ENCODE results near the gene RDH11.
"Not testable (repeated sequence)": the region's sequence is repeated elsewhere in the genome, so short reads cannot be mapped to it uniquely, and the experiment has no call there.

RDH11 gene

GRCh38 chr14:67703997-67704396 is 8.4 kb upstream of the RDH11 start:
- DNase-seq, result no peak

DNA sequence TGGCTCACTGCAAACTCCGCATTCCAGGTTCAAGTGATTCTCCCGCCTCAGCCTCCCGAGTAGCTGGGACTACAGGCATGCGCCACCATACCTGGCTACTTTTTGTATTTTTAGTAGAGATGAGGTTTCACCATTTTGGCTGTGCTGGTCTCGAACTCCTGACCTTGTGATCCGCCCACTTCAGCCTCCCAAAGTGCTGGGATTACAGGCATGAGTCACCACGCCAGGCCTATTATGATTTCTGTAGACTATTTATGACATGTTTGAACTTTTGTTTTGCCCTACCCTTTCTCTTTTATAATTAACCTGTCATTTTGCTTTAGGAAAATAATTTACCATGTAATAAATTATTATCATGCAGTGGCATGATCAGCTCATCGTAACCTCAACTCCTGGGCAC is 5.9 kb upstream of the RDH11 start, which contains the start of gene RDH12:
RDH12 (plus strand) TSS at position 395 of the 400 bp plus-strand sequence. CDS start 20,757 bp downstream, outside the sequence.
- not testable (repeated sequence) for DNase-seq

- no peak for DNase-seq
These were observed 2.6 kb upstream of the RDH11 start for GRCh38 chr14:67698179-67698578.

DNA sequence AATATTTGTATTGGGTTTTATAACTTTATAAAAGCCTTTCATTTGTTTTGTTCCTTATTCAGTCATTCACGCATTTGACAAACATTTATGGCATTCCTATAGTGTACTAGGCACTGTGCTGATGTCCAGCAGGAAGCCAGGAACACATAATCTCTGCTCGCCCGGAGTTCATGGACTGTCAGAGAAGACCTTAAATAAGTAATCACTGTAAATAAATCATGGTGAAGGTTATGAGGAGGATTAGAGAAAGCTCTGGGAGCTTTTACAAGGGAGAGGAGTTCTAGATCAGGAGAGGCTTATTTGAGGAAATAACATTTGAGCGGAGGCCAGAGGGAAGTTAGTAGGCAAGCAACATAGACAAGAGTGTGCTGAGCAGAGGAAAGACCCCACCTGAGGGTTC is 1.4 kb upstream of the RDH11 start:
- DNase-seq, result no peak

DNA sequence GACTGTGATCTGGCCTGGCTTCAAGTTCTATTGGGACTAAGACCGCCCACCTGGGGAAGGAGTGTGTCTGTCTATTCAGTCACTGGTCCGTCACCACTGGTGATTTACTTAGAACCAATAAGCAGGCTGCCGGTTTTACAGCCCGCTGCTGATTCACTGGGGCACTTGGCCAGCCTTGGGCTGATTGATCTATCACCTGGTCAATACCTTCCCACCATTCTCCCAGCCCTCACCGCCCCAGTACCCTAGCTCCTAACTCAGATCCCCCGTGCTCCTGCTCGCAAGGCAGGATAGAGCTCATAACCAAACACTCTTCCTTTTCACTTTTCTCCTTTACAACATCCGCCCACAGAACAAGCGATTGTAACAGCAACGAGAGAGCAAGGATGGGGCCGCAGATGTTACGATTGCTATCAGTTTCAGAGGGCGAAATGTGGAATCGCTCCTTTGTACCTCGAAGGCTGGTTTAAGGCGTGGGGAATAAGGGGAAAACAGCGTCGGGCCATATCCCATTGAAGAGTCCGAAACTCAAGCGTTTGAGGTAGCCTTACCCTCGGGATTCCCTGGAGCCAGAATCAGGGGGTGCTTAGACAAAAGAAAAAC is 672 bp downstream of the RDH11 start:
- peak; percentile 62 for DNase-seq

DNA sequence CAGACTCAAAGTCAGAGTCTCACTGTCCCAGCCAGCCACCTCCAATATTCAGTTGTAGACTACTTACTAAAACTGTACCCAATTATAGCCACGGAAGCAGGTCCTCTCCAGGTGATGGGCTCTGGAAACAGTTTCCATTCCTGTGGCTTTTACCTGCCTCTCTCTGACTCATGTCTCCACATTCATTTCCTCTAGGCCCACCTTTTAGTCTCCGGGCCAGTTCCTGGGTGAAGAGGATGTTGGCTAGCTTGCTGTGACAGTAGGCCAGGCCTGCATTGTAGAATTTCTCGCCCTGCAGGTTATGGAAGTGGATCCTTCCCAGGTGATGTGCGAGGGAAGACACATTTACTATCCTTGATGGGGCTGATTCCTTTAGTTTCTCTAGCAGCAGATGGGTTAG is 5.6 kb downstream of the RDH11 start:
- DNase-seq, result no peak

DNA sequence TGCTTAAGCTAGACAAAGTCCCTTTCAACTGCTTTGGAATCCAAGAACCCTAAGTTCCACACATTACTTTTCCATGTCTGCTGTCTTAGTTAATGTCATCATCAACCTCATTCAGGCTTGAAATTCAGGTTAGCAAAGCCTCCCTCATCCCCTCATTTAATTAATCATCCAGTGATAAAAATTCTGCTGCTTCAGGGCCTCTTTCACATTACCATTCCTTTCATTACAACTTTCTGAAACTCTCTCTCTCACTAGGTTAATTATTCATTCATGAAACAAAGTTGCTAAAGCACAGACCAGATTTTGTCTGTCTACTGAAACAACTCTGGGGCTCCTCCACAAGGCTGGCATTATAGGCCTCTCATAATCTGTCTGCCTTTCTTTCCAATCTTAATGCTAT is 11.7 kb downstream of the RDH11 start:
- no peak for DNase-seq

GRCh38 chr14:67680941-67681340 is 14.6 kb downstream of the RDH11 start:
- DNase-seq, result peak; percentile 53

DNA sequence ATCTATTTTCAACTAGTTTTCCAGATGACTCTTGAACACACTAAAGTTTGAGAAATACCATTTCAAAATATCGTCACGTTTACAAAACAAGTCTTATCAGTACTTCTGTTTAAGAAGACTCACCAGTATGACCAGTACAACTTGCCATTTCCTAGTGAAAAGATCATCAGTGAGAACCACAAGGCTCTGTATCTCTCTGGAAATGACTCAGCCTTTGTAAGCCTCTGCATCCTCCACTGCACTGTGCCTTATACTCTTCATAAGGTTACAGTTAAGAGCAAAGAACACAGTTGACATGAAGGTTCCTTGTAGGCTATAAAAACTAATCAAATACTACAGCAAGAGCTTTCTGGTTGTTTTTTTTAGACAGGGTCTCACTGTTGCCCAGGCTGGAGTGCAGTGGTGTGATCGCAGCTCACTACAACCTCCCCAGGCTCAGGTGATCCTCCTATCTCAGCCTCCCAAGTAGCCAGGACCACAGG is 15.4 kb downstream of the RDH11 start:
- no peak for DNase-seq

GRCh38 chr14:67679006-67679405 is 16.6 kb downstream of the RDH11 start:
- no peak for DNase-seq

GRCh38 chr14:67675219-67675582 is 20.4 kb downstream of the RDH11 start:
- DNase-seq, result no peak

DNA sequence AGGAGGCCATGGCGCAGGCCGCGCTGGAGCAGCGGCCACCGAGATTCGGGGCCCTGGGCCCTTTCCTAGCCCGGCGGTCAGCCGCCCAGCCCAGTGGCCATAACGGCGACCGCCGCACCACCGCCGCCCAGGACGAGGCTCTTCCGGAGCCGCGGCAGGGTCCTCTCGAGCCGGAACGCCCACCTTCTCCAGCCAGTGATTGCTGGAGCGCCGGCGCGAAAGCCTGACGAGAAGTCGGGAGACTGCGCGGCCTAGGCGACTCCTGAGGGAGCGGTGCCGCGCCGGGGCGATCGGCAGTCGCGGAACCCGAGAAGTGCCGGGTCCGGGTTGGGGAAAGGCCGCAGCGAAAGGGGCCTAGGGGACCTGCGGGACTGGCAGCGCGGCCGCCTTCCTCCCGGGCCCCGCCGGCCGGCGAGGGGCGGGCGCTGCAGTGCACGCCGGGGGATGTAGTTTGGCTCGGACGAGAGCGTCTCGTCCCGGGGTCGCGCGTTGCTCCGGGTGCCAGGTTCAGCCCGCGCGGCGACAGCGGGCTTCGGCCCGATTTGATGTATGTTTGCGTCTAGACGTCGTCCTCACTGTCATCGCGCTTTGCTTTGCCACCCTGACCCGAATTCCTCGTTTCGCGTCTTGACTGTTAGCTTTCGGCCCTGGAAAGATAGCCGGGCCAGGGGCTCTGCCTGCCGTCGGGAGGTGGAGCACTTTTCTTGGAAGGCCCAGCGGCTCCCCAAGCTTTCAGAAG is 20.9 kb downstream of the RDH11 start, which contains the start of gene VTI1B:
VTI1B (minus strand) TSS at position 153 of the 739 bp plus-strand sequence; CDS start at position 10, 143 bp downstream.
- DNase-seq, result peak; percentile 76

GRCh38 chr14:67674139-67674479 is 21.5 kb downstream of the RDH11 start:
- peak; percentile 33 for DNase-seq

- DNase-seq, result no peak
These were observed 22.1 kb downstream of the RDH11 start for GRCh38 chr14:67673451-67673850.

DNA sequence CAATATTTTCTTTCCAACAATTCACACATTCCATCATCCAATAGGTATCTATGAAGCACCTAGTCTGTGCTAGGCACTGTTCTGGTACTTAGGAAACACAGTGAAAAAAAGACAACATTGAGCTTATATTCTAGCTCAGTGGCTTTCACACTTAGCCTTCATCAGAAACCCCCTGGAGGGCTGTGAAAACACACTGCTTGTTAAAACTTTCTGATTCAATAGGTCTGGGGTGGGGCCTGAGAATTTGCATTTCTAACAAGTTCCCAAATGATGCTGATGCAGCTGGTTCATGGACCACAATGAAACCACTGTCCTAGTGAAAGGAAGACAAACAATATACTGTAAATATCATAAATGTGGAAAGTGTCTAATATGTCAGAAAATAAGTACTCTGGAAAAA is 27.0 kb downstream of the RDH11 start:
- no peak for DNase-seq

- DNase-seq, result peak; percentile 38
These were observed 28.7 kb downstream of the RDH11 start for GRCh38 chr14:67666750-67667449.

GRCh38 chr14:67665868-67666267 is 29.7 kb downstream of the RDH11 start:
- no peak for DNase-seq

DNA sequence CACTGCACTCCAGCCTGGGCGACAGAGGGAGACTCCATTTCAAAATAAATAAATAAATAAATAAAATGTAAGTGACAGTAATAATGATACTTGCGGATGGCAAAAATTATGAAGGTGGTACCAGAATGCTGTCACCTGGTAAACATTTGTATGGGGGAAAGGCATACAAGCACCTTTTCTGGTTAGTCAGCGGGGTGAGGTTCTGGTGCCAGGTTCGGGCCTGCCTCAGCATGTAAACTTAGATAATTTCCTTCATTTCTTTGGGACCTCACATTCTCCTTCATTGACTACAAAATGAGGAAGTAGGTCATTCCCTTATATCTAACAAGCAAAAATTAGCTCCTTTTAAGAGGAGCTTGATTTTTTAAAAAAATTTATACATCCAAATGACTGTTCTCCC is 31.9 kb downstream of the RDH11 start:
- no peak for DNase-seq

- no peak for DNase-seq
These were observed 41.8 kb downstream of the RDH11 start for GRCh38 chr14:67653651-67654280.

GRCh38 chr14:67652189-67652588 is 43.4 kb downstream of the RDH11 start:
- DNase-seq, result no peak

- DNase-seq, result no peak
These were observed 44.9 kb downstream of the RDH11 start for GRCh38 chr14:67650694-67651093.

DNA sequence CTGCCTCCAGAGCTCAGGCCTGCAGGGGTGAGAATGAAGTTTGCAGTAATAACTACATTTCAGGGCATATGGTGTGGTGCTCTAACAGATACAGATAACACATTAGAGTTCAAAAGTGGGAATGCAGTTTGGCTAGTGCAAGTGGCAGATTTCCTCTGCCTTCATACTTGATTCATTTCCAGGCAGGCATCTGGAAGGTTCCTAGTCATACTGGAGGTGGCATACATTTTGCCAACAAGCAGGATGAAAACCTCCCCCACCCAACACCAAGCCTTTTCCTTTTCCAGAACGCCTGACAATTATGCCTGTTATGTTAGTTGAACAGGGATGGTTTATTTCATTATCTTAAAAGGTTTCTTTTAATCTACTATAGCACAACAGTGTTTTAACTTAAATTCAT is 45.4 kb downstream of the RDH11 start:
- no peak for DNase-seq

DNA sequence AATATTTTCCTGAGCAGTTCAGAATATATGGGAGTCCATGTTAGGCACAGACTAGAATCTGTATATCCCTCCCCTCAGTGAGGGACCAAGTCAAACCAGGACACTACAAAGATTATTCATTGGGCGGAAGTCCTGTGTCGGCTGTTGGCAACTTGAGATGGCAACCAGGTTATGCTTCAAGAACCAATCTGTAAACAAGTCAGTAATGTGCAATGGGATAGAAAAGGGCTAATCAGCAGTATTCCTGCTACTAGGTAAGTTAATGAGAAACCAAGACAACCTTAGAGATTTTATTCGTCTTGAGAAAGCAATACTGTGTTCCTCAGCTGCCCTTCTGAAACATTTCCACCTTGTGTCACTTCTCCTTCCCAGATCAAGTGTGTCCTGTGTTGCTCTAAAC is 49.4 kb downstream of the RDH11 start:
- no peak for DNase-seq
